ENCODE data around the gene C1orf174.

GRCh38 chr1:3930301-3931006, 30.4 kb upstream of the C1orf174 start:
- TF ChIP-seq POLR2A (IDR thresholded peaks at IDR 0.05; ENCODE audit: low read depth, low read length) (no peak), POLR2AphosphoS5 (IDR thresholded peaks at IDR 0.05; ENCODE audit: low read depth, low read length) (no peak)
